ENCODE results near the gene INPP5A.
A peak's percentile ranks its signal among the peaks of the same experiment; 100 is the strongest.
"Not testable (repeated sequence)": the region's sequence is repeated elsewhere in the genome, so short reads cannot be mapped to it uniquely, and the experiment has no call there.

The INPP5A gene

GRCh38 chr10:132557696-132558515 is 20.3 kb downstream of the INPP5A start:
- no peak for FAIRE-seq

GRCh38 chr10:132558516-132559413 is 21.2 kb downstream of the INPP5A start:
- no peak for DNase-seq (ENCODE audit: extremely low spot score, insufficient read length, low read depth)
- FAIRE-seq = no peak

More at GRCh38 chr10:132557696-132558515, 20.3 kb downstream of the INPP5A start:
- DNase-seq (ENCODE audit: extremely low spot score, insufficient read length, low read depth) = no peak

- FAIRE-seq = no peak
Observed at GRCh38 chr10:132559538-132559937, 22.0 kb downstream of the INPP5A start.

DNA sequence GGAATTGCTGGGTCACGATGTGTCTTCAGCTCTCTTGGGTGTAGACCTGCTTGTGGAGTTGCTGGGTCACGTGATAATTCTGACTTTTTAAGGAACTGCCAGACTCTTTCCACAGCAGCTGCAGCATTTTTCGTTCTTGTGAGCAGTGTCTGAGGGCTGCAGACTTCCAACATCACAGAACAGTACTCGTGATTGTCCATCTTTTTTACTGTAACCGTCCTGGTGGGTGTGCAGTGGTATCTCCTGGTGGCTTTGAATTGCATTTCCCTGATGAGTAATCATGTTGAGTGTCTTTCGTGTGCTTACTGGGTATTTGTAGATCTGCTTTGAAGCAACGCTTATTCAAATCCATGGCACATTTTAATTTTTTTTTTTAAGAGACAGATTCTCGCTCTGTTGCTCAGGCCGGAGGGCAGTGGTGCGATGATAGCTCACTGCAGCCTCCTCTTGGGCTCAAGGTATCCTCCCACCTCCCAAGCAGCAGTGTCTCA is 22.7 kb downstream of the INPP5A start:
- no peak for DNase-seq (ENCODE audit: extremely low spot score, insufficient read length, low read depth)
- FAIRE-seq = no peak

More at GRCh38 chr10:132559538-132559937, 22.0 kb downstream of the INPP5A start:
- no peak for DNase-seq (ENCODE audit: extremely low spot score, insufficient read length, low read depth)

DNA sequence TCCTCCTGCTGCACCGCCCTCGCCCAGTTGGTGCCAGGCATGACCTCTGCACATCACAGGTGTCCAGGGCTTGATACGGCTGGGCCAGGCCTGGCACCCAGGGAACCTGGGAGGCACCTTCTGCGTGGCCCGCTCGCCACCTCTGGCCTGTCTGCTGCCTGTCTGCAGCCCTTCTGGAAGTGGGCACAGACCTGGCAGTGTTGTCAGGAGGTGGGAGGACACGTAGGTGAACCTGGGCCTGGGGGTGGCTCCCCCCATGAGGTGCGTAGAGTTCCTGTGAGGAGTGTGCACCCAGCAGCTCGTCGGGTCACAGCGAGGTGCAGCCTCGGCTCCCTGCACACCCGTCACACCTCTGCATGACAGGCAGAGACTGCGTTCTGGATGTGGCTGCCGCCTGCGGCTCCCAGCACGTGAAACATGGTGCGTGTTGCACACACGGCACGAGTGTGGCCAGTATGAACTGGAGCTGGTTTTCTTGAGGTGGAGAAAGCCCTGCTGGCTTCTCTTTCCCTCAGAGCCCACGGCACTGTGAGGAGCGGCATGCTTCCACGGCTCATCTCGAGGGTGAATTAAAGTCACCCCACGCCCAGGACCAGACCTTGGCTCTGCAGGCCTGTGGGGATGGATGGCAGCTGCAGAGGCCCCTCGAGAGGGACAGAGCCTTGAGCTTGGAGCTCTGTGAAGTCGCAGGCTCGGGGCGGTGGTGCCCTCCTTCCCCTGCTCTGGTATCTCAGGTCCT is 24.8 kb downstream of the INPP5A start:
- FAIRE-seq (no peak), DNase-seq (ENCODE audit: extremely low spot score, insufficient read length, low read depth) (no peak)

GRCh38 chr10:132562916-132563456 is 25.4 kb downstream of the INPP5A start:
- FAIRE-seq (no peak), DNase-seq (ENCODE audit: extremely low spot score, insufficient read length, low read depth) (no peak)

DNA sequence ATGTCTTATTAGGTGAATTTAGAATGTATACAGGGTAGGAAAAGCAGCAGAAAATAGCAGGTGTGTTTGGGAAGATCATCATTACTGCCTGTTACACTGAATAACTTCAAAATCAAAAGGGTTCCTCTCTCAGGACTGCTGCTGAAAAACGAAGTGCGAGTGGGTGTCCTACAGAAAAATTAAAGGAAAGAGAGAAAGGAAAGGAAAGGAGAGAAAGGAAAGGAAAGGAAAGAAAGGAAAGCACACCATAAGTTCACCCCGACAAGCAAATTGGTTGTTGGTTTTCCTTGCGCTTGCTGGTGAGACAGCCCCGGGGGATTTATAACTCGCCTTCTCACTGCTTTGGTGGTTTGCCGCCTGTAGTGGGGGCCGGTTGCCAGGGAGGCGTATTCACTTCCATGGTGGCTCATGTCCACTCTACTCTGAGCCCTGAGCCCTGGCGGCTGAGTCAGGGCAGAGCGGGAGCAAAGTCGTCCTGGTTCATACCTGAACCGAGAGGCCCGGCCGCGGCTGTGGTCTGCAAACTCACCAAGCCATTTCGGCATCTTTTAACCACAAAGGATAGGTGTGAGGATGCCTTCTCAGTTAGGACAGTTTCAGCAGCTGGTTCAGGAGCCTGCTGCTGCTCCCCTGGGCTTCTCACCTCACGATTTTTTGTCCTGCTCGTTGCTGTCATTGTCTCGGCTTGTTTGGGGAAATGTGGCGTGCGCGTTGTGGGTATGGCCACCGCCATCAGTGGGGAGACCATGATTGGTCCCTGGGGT is 26.1 kb downstream of the INPP5A start:
- DNase-seq (ENCODE audit: extremely low spot score, insufficient read length, low read depth) = no peak
- FAIRE-seq = peak; percentile 96

- no peak for FAIRE-seq
- no peak for DNase-seq (ENCODE audit: extremely low spot score, insufficient read length, low read depth)
Observed at GRCh38 chr10:132564249-132564605, 26.6 kb downstream of the INPP5A start.

DNA sequence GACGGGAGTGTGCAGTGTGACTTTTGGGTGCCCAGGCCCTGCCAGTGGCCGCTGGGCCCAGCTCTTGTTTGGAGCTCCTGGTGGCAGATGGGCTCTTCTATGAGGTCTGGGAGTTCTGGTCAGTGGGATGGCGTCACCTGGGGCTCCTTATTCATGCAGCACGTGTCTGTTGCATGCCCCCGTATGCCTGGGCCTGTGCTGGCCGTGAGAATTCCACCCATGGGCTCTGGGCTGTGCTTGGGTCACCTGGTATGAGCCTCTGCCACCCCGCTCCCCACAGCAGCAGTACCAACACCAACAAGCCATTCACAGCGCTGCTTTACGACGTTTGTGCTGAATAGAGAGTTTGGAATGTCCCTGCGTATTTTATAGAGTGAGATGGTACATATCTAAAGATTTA is 27.1 kb downstream of the INPP5A start:
- FAIRE-seq (no peak), DNase-seq (ENCODE audit: extremely low spot score, insufficient read length, low read depth) (no peak)

GRCh38 chr10:132565516-132566209 is 28.1 kb downstream of the INPP5A start:
- no peak for DNase-seq (ENCODE audit: extremely low spot score, insufficient read length, low read depth)
- FAIRE-seq = peak; percentile 36

DNA sequence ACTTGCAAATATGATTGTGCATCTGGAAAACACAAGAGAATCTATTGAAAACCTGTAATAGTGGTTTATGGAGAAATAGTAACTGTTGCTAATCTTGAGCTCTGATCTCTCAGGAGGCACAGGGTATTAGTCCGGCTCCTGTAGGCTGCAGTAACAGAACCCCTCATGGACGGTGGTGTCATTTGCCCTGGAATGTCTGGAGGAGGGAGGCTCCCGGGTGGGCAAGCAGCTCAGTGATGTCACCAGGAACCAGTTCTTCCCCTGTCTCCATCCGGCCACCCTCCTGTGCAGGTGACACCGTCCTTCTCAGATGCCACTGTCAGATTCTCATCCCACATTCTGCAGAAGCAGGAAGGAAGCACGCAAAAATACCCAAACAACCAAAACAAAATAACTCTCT is 29.3 kb downstream of the INPP5A start:
- FAIRE-seq (no peak), DNase-seq (ENCODE audit: extremely low spot score, insufficient read length, low read depth) (no peak)

- DNase-seq (ENCODE audit: extremely low spot score, insufficient read length, low read depth) = no peak
- FAIRE-seq = peak; percentile 47
Observed at GRCh38 chr10:132570265-132570664, 32.7 kb downstream of the INPP5A start.

DNA sequence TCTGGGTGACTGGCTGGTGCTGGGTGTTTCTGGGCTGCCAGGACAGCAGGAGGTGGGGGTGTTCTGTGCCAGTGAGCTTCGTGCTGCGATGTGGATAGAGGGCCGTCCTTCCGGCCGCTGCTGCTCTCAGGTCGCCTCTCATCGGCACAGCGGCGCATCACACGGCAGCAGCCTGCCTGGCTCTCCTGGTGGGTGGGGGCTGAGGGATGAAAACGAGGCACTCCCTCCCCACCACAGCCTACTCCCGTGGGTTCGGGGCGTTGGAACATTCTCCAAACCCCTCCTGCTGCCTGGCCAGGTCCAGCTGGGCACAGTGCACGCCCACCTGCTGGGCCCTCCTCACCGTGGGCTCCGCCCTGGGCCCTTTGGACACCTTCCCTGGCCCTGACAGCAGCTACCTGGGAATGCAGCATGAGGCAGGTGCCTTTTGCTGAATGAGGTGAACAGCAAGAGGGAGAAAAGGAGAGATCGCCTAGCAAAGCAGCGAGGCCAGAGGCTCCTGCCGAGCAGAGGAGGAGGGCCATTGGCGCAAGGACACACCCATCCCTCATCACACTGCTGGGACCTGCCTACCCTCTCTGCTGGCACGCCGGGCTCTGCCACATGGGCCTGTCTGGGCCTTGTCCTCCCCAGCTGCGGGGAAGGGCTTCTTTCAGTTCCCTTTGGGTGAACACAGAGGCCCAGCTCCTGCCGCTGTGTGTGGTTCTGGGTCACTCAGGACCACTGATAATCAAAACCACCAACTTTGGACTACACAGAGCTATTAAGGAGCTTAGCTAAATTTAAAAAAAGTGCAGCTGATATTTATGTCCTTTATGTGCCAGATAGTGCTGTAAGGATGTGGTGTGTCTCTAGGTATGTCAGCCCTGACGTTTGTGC is 33.4 kb downstream of the INPP5A start:
- no peak for DNase-seq (ENCODE audit: extremely low spot score, insufficient read length, low read depth)
- no peak for FAIRE-seq

DNA sequence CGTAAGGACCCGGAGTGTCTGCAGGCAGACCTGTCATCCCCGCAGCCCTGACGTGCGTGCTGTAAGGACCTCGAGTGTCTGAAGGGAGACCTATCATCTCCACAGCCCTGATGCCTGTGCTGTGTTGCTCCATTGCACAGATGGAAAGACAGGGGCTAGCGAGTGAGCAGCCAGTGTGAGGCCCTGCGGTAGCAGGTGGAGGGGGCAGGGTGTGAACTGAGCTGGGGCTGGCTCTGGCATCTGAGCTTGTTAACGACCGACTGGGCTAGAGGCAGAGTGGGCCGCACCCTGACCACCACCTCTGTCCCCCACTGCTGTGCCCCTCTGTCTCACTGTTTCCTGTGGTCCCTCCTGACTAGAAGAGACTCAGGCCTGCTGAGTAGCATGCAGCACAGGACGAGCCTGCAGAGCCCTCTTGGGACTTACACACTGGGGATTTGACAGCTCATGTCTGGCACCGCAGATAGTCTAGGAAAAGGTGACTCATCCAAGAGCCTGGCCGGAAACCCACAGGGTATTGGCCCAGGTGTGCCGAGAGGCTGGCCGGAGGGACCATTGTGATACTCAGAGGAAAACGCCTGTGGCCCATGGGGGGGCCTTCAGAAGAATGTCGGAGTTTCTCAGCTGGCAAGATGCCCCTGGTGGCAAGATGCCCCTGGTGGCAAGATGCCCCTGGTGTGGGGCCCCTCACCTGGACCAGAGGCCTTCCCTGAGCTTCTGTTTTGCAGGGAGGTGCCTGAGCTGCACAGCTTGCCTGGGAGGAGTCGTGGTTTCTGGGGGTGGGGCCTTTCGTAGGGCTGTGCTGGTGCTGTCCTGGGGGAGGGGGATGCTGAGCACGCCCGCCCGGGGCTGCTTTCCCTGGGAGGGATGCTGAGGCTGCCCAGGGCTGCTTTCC is 34.3 kb downstream of the INPP5A start:
- DNase-seq (ENCODE audit: extremely low spot score, insufficient read length, low read depth) (no peak), FAIRE-seq (peak; percentile 99)

- DNase-seq (ENCODE audit: extremely low spot score, insufficient read length, low read depth) (no peak), FAIRE-seq (no peak)
Observed at GRCh38 chr10:132572545-132572937, 35.0 kb downstream of the INPP5A start.

- FAIRE-seq = peak; percentile 31
- not testable (repeated sequence) for DNase-seq (ENCODE audit: extremely low spot score, insufficient read length, low read depth)
Observed at GRCh38 chr10:132572946-132573345, 35.4 kb downstream of the INPP5A start.

DNA sequence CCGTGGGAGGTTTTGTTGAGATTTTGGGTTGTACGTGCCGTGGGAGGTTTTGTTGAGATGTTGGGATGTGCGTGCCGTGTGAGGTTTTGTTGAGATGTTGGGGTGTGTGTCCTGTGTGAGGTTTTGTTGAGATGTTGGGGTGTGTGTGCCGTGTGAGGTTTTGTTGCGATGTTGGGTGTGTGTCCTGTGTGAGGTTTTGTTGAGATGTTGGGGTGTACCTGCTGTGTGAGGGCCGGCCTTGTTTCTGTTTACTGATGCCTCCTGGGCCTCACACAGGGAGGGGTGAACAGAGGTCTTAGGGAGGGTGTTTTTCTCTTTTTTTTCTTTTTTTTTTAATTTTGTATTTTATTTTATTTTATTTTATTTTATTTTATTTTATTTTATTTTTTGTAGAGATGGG is 36.7 kb downstream of the INPP5A start:
- DNase-seq (ENCODE audit: extremely low spot score, insufficient read length, low read depth) = no peak
- no peak for FAIRE-seq

Data from GM18507 (cell line).